RCC 7860 (cell line): ENCODE measurements around the gene FOS.
A peak's percentile ranks its signal among the peaks of the same experiment; 100 is the strongest.

ENCODE experiments used
- DNase-seq: peaks from one replicate; pipeline ENCODE4 v3.0.0-alpha.2; 2015; ENCODE audit warnings: low spot score
- FAIRE-seq: peaks from 2 replicates; lab custom pipeline; 2012; peaks lifted over from hg19 to GRCh38; lab: Jason Lieb, UNC

Gene FOS

GRCh38 chr14:75249958-75250336 lies 28.7 kb upstream of the FOS start:
- no peak for FAIRE-seq

DNA sequence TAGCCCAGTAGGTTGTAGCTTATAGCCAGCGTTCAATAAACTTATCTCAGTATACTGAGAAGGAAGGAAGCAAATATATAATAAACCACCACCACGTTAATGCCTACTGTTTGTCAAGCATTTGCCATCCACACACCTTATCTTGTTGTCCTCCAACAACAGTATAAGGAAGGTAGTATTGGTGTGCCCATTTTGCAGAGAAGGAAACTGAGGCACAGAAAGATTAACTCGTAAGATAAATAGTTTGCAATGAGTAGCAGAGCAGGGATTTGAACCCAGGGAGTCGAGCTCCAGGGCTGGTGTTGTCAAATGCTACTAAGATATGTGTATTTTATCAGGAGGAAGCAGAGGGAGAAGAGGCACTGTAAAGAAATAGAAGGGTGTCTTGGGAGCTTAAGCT lies 27.8 kb upstream of the FOS start:
- no peak for FAIRE-seq
- no peak for DNase-seq

More at GRCh38 chr14:75249958-75250336, 28.7 kb upstream of the FOS start:
- DNase-seq, result no peak

- FAIRE-seq (no peak), DNase-seq (no peak)
Measured at GRCh38 chr14:75252254-75252837, 26.3 kb upstream of the FOS start.

DNA sequence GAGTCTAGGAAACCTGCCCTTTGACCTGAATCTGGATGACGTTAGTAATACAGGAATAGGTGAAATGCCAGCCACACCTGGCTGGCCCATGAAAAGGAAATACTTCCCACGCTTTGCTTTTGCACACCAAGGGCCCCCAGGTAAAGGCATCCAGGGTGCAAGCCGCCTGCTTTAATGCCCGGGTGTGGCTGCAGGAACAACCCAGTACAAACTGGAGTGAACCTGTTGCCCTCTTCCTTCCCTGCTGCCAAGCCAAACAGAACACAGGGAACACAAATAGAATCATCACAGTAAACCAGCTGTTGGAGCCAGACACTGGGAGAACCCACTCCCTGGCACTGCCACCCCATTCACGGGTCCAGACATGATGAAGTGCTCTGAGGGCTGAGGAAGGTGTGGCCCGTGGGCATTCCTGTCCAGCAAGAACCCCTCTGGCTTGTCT lies 24.2 kb upstream of the FOS start:
- DNase-seq (no peak), FAIRE-seq (no peak)

GRCh38 chr14:75254901-75255584 lies 23.6 kb upstream of the FOS start:
- FAIRE-seq, result no peak
- no peak for DNase-seq

DNA sequence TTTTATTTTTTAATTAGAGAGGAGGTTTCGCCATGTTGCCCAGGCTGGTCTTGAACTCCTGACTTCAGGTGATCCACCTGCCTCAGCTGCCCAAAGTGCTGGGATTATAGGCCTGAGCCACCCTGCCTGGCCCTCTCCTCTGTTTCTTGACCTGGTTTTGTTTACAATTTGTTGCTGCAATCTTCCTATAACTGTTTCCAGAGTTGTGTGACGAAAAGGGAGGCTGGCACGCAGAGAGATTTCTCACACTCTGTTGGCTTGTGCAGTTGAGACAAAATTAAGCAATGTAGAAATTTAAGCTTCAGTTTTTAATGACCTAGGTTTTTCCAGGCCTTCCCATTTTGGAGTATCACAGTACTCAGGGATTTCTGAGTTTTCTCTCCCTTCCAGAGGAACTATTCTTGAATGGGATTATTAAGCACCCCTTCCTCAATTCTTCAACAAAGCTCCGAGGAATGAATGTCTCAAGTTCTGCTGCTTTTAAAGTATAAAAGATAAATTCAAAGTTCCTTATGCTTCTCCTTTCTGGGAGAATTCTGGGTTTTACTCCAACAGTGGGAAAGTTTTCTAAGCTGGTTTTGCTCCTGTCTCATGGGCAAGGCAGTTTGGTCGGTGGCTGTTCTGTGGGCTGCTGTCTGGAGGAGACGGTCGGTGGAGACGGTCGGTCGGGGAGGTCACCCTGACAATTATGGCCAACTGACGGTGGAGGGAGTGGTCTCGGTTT lies 20.4 kb upstream of the FOS start:
- no peak for FAIRE-seq
- DNase-seq, result no peak

- DNase-seq (peak; percentile 81), FAIRE-seq (no peak)
Measured at GRCh38 chr14:75258803-75259509, 19.7 kb upstream of the FOS start.

DNA sequence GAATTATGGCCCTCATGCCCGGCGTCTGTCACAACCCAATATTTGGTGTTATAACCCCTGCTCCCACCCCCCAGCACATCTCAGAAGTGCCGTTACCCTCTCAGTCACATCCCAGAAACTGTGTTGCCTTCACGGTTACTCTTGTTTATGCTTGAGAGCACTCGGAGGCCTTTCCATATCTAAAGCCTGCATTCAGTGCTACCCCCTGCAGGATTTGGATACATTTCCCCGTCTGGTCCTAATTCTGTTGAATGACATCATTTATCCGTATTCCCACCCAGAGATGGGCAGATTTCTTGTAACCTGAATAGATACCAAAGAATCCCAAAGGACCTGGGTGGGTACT lies 19.1 kb upstream of the FOS start:
- DNase-seq, result no peak
- no peak for FAIRE-seq

DNA sequence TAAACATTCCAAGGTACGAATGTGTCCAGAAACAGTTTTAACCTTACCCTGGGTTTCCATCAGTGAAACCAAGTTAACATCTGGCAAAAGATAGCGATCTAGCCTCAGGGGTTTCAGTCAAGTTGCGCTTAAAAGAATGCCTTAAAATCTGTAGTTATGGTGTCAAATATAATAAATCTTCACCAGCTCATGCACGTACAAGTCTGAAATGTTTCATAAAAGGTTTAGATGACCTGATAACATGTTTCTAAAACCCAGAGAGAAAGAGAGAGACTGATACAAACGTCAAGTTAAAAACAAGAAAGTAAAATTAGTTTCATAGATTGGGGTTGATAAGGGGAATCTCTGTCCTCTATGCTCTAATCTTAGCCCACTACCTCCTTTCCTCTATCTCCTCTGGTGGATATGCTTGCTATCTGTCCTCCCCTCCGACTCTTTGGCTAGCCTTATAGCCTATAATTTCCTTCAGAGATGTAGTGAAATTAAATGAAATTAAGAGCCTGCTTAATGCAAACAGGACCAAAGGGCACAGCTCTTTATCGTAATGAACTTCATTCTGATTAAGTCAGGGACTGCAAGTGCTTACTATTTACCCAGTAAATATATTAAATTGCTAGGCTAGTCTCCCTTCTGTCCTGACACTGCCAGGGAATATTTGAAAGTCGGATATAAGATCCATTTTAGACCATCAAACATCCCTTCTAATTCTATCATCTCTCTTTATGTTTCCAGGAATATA lies 18.4 kb upstream of the FOS start:
- no peak for FAIRE-seq
- DNase-seq, result no peak

GRCh38 chr14:75261820-75262219 lies 16.8 kb upstream of the FOS start:
- DNase-seq (no peak), FAIRE-seq (no peak)

- no peak for DNase-seq
Measured at GRCh38 chr14:75262641-75263040, 16.0 kb upstream of the FOS start.

GRCh38 chr14:75264036-75264435 lies 14.6 kb upstream of the FOS start:
- FAIRE-seq, result no peak

More at GRCh38 chr14:75262641-75263040, 16.0 kb upstream of the FOS start:
- FAIRE-seq, result no peak

DNA sequence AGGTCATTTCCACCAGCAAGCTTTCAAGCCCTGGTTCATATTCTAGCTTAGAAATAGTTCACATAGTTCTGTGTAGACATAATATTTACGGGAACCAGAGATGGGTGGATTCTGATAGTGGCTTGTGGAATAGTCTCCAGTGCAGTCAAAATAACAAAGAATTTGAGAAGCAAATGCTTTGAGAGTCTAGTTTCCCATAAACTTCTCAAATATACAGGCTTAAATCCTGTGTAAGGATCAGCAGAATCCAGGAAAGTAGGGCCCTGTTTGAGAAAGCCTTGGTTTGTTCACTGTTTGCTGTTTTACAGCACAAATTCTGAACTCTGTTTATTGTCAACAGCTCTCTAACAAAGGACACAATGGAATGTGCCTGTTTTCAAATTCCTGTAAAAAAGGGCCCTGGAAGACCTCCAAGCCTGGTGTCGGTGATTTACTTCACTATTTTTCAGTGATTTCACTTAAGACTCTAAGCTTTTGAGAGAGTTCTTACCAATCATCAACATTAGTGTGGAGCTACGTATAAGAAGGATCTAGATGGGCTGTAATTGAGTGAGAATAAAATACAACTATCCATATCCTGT lies 11.4 kb upstream of the FOS start:
- DNase-seq (no peak), FAIRE-seq (no peak)

More at GRCh38 chr14:75264036-75264435, 14.6 kb upstream of the FOS start:
- DNase-seq, result no peak

DNA sequence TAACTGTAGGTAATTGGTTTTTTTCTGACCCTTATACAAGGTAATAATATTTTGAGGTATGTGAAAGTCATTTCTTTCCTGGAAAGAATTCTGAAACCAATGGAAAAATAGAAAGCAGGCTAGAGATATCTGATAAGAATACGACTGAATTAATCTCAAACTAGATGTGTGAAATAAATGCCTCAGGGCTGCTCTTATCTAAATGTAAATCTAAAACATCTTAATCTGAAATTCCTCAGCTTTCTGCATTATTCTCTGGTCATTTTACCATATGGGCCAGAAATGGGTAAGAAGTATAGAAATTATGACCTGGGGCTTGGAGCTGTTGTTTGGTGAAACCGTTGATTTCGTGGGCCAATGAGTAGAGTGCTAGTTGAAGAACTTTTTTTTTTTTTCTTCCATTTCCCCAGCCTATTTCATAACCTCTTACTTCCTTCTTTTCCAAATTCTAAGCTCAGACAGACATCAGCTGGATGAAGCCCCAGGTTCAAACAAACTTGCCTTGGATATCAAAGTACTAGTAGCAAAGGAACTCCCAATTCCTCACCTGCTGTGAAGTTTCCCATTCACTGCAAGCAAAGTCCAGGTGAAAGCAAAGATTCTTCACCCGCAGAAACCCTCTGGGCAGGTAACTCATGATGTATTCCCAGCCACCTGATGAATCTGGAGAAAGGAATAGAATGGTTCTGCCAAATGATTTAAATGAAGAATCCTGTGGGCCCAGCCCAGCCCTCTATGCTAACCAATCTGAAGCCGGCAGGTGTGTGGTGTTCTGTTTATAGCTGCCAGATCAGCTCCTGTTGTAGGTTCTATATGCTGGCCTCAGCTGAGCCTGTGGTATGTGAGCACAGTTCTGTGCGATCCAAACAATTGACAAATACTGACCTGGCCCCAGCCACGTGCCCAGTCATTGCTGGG lies 9.7 kb upstream of the FOS start:
- DNase-seq, result no peak
- FAIRE-seq, result no peak

DNA sequence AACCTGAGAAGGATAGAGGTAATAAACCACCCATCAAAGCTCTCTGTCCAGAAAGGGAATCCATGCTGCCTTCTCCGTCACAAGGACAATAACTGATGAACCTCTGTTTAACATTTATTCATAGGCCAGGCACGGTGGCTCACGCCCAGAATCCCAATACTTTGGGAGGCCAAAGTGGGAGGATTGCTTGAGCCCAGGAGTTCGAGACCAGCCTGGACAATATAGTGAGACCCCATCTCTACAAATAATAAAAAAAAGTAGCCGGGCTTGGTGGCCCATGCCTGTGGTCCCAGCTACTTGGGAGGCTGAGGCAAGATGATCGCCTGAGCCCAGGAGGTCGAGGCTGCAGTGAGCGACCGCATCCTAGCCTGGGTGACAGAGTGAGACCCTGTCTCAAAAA lies 7.1 kb upstream of the FOS start:
- FAIRE-seq, result no peak
- no peak for DNase-seq

GRCh38 chr14:75273272-75274049 lies 5.2 kb upstream of the FOS start:
- no peak for DNase-seq

DNA sequence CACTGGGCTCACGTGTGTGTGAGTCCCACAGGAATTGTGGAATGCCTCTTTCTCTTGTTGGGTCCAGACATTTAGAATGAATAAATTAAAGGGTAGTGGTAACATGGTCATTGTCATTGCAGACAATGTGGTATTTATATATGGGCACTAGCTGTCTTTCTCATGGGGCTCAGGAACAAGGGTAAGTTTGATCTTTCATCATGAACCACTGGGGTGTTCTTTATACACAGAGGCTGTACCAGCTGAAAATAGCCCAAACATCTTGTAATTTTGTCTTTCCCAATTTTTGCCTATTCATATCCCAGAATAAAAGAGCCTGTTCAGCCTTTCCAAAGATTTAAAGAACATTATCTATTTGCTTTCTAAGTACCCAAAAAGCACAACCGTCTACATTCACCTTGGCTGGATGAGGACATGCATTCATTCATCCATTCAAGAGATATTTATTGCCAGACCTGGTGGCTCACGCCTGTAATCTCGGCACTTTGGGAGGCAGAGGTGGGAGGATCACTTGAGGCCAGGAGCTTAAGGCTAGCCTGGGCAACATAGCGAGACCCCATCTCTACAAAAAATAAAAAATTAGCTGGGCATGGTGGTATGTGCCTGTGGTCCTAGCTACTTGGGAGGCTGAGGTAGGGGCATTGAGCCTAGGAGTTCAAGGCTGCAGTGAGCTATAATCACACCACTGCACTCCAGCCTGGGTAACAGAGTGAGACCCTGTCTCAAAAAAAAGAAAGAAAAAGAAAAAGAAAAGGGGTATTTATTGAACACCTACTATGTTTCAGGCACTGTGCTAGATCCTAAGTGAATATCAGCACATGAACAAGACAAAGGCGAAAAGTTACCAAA lies 4.4 kb upstream of the FOS start:
- DNase-seq (no peak), FAIRE-seq (no peak)

More at GRCh38 chr14:75273272-75274049, 5.2 kb upstream of the FOS start:
- no peak for FAIRE-seq
